ENCODE data around the gene NPAS3. TPM values are rescaled to one million over a fixed set of nuclear protein-coding genes. Genes with fewer than 3 reads are reported as not detected.
A peak's percentile ranks its signal among the peaks of the same experiment; 100 is the strongest.

The NPAS3 gene
- total and polyA plus RNA-seq, 2 of the 13 experiments (the other 11 are each of a cell fraction or from before 2014, with no cell fraction given): not detected

GRCh38 chr14:33792720-33793368, 854.2 kb downstream of the NPAS3 start (continued):
- no peak for TF ChIP-seq ZBTB3 (CRISPR knock-in tag; IDR thresholded peaks at IDR 0.05; ENCODE audit: borderline replicate concordance, low read depth)
- 0 out of 2 replicates have a peak, but pooled peaks have one; percentile 41 for TF ChIP-seq SIN3B (IDR thresholded peaks at IDR 0.05; ENCODE audit: low read length)
- TF ChIP-seq AGO2 (optimal IDR thresholded peaks at IDR 0.05; ENCODE audit: low read depth, low read length): no peak
- no peak for TF ChIP-seq ZNF770 (CRISPR knock-in tag; IDR thresholded peaks at IDR 0.05)
- TF ChIP-seq SP4 (CRISPR knock-in tag; IDR thresholded peaks at IDR 0.05): no peak
- 0 out of 2 replicates have a peak, but pooled peaks have one; percentile 43 for TF ChIP-seq ZNF639 (CRISPR knock-in tag; conservative IDR thresholded peaks at IDR 0.05)
- TF ChIP-seq ZNF501 (CRISPR knock-in tag; IDR thresholded peaks at IDR 0.05): peak; percentile 87
- no peak for TF ChIP-seq NFIB (CRISPR knock-in tag; IDR thresholded peaks at IDR 0.05; ENCODE audit: borderline replicate concordance)
- 0 out of 2 replicates have a peak, but pooled peaks have one; percentile 5 for TF ChIP-seq TCF7 (IDR thresholded peaks at IDR 0.05; ENCODE audit: low read depth)
- no peak for TF ChIP-seq NR0B2 (CRISPR knock-in tag; IDR thresholded peaks at IDR 0.05)
- no peak for TF ChIP-seq NCOA5 (CRISPR knock-in tag; IDR thresholded peaks at IDR 0.05)
- TF ChIP-seq RARA (CRISPR knock-in tag; IDR thresholded peaks at IDR 0.05): no peak
- TF ChIP-seq ZNF616 (CRISPR knock-in tag; IDR thresholded peaks at IDR 0.05; ENCODE audit: low read depth): no peak
- no peak for TF ChIP-seq SRSF4 (IDR thresholded peaks at IDR 0.05; ENCODE audit: low read depth, low read length, poor library complexity, severe bottlenecking)
- TF ChIP-seq SCMH1 (CRISPR knock-in tag; IDR thresholded peaks at IDR 0.05; ENCODE audit: borderline replicate concordance): no peak
- TF ChIP-seq ZSCAN5A (CRISPR knock-in tag; IDR thresholded peaks at IDR 0.05; ENCODE audit: borderline replicate concordance): no peak
- TF ChIP-seq TFDP1 (CRISPR knock-in tag; IDR thresholded peaks at IDR 0.05; ENCODE audit: borderline replicate concordance): peak; percentile 64
- no peak for TF ChIP-seq THAP7 (CRISPR knock-in tag; IDR thresholded peaks at IDR 0.05)
- peak; percentile 94 for TF ChIP-seq KDM2A (CRISPR knock-in tag; IDR thresholded peaks at IDR 0.05; ENCODE audit: borderline replicate concordance, low read depth)
- no peak for TF ChIP-seq TMF1 (CRISPR knock-in tag; IDR thresholded peaks at IDR 0.05; ENCODE audit: low read depth)
- no peak for TF ChIP-seq KDM5B (CRISPR knock-in tag; IDR thresholded peaks at IDR 0.05; ENCODE audit: borderline replicate concordance)

All from HepG2 (cell line).